Stimulated activated CD4-positive, alpha-beta T cell treated with anti-CD3 and anti-CD28 coated beads, Interleukin-15, amount 100 ng/mL, for 1 hour (primary cell): ENCODE data around the gene WDR17.
A peak's percentile ranks its signal among the peaks of the same experiment; 100 is the strongest.
"Not testable (repeated sequence)": the region's sequence is repeated elsewhere in the genome, so short reads cannot be mapped to it uniquely, and the experiment has no call there.

Source experiments
- DNase-seq, 2 donors: peaks; one replicate each; pipeline ENCODE4 v3.0.0-alpha.2; 2020; ENCODE audit warnings: low read depth in 1 of 2, low spot score in 1 of 2

WDR17 gene

DNA sequence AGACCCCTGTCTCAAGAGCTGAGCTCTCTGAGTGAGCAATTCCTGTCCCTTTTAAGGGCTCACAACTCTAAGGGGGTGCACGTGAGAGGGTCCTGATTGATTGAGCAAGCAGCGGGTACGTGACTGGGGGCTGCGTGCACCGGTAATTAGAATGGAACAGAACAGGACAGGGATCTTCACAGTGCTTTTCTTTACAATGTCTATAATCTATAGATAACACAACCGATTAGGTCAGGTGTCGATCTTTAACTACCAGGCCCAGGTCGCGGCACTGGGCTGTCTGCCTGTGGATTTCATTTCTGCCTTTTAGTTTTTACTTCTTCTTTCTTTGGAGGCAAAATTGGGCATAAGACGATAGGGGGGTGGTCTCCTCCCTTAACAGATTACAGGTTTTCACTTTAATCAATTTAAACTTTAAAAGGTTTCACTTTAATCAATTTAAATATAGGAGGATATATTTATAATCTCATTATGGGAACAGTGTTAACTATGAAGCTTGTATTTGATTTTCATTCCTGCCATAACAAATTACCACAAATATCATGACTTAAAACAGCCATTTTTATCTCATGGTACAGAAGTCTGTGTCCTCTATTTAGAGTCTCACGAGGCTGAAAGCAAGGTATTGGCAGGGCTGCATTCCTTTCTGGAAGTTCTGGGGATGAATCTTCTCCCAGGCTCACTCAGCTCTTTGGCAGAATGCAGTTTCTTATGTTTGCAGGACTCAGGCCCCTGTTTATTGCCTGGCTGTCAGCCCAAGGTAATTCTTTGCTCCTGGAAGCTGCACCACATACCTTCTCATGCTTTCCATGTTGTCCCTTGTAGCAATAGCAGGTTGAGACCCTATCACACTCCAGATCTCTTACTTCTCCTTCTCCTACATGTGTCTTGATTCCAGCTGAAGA is 124.5 kb downstream of the WDR17 start:
- no peak for DNase-seq

DNA sequence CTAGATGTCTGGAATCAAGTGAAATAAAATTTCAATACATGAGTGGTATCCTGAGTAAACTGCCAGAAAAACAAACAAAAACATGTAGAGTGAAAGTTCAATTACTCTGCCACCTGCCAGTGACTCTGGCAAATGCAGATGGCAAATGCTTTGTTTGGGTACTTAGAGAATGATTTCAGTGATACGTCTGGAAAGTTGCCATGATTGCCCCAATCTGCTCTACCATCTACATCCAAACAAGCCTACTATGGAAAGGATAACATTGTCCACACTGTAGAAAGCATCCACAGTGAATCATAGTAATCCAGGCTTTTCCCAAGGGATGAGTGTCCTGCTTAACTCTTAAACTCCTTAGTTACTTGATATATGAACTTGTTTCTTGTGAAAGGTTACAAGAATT is 126.3 kb downstream of the WDR17 start:
- no peak for DNase-seq

DNA sequence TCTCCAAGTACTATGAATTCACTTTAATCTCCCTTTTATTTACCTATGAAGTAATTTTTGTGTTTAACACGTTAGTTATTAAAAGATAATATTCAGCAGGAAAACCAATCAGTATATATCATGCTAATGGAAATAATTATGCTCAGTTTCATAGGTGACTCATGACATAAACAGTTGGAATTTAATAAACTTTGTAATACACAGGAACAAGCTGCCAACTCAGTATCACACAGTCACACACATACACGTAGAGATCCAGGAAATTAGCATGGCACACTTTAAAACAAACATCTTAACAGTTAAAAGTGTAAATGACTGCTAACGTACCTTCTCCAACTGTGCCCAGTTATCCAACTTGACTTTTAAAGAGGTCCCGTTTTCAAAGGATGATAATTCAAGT is 127.5 kb downstream of the WDR17 start:
- DNase-seq = no peak

DNA sequence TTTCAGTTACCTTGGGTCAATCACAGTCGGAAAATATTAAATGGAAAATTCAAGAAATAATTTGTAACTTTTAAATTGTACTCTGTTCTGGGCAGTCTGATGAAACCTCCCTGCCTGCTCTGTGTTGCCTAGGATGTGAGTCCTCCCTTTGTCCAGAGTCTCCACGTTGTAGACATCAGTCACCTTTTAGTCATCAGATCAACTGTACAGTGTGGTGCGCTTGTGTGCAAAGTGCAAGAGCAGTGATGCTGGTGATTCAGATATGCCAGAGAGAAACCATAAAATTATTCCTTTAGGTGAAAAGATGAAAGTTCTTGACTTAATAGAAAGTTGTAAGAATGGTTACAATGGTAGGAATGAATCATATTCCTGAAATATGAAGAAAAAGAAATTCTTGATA is 128.3 kb downstream of the WDR17 start:
- DNase-seq = peak in 1 of 2 donors; percentile 5

DNA sequence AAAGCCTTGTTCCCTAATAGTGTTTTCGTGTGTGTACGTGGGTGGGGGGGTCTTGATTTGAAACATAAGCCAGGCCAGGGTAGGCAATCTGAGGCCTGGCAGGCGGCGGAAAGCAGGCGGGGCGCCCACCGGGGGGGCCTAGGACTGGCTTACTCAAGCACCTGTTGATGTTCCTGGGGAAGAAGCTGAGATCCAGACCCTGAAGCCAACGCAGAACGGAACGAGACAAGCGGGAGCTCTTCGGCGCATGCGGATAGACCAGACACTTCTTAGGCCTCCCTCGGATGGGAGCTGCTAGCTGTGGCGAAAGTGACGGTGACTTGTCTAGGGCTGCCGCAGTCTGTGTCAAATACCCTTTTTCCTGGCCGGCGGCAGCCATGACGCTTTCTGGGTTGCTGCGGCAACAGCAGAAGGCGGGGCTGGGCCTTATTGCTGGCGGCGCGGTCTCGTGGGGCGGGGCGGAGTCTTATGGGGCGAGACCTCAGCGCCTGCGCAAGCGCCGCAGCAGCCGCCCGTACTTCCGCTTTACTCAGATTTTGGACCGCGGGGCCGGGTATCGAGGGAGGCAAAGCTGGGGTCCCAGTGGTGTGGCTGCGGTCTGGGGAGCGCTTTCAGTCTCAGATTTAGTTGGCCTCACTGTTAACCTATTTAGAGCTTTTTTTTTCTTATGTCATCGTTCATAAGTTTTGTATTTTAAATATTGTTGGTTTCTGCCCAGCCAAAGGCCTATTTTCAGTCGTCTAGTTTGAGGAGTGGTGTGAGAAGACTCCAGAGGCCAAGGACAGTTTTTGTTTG is 129.7 kb downstream of the WDR17 start, which contains the start of gene SPATA4:
TSS of gene SPATA4 (minus strand) at position 402 of the 795 bp plus-strand sequence. CDS start at position 379, 23 bp downstream.
- peak; percentile 84 to 88 for DNase-seq

DNA sequence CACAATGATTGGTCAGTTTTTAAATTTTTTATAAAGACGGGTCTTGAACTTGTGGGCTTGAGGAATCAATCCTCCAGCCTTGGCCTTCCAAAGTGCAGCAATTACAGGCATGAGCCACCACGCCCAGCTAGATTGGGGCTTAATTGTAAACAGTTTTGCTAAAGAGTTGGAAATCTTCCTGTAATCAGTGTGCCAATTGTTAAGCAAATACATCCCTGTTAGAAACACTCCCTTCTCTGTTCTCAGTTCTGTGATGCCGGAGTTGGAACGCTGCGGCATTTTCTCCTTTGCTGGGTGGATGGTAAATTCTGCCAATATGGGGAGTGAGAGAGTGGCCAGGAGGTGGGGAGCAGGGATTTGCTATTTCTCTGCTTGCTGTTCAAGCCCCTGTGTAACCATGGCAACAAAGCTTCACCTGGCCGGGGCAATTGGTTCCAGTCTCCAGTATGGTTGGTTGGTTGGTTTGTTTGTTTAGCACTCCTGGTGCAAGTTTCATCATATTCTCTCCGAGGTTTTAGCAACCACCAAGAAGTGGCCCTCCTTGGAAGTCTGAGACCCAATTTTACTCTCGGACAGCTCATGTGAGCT is 132.8 kb downstream of the WDR17 start:
- DNase-seq = no peak

DNA sequence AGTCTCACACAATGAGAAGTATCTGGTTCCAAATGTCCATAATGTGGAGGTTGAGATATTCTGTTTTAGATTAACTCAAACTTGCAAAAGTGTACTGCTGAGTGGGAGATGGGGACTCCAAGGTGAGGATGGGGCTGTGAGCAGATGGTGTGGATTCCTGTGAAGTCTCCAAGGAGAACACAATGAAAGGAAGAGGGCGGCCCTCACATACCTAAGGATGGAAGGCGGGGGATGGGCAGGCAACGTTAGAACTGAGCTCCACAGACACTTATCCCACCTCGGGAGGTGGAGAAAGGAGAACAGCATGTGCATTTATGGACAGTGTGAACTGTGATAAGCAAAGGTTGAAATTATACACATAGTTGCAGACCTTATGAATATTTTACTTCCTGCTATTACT is 139.7 kb downstream of the WDR17 start:
- no peak for DNase-seq

DNA sequence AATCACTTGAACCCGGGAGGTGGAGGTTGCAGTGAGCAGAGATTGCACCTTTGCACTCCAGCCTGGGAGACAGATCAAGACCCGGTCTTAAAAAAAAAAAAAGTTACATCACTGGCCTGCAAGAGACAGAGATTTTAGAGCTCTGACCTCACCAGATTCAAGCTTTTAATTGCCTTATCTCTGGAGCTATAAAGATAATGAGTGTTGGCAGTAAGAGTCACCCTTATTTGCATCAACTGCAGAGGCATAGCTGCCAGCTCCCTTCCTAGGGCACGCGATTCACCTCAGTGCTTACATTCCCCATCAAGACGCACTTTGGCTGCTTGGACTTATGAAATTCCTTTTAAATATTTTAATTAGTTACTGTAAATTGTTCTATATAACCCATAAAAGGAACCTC is 142.2 kb downstream of the WDR17 start:
- no peak for DNase-seq

DNA sequence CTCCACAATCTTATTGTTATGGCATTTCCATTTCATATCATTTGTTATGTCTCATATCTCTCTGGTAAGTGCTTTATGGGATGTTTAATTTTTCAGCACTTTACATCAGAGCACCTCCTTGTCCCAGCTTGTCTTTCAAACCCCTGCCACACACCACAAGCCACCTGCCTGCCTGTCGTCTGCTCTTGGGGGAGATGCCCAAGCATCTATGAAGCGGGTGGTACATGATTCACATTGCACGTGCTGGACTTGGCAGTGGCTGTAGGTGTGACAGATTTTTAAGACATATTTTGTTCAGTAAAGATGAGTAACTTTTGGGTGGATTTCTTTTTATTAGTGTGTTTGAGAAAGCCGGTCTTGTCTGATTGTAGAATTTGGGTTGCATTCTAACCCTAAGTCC is 143.9 kb downstream of the WDR17 start:
- no peak for DNase-seq

DNA sequence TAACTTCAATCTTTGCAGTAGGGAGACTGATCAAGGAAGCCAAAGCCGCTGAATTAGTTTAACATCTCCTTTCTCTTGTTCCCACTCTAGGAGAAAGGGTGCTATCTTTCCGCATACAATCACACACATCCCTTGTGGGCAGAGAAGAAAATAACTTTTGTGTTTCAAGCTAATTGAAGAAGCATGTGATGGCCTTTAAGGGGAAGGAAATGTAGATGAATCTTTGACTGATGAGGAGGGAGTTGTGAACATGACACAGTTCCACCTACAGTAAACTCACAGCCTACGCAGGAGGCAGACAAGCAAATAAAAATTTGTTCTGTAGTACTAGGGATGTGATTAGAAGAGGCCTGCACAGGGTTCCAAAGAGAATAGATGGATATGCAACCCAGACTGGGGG is 144.5 kb downstream of the WDR17 start:
- no peak for DNase-seq

DNA sequence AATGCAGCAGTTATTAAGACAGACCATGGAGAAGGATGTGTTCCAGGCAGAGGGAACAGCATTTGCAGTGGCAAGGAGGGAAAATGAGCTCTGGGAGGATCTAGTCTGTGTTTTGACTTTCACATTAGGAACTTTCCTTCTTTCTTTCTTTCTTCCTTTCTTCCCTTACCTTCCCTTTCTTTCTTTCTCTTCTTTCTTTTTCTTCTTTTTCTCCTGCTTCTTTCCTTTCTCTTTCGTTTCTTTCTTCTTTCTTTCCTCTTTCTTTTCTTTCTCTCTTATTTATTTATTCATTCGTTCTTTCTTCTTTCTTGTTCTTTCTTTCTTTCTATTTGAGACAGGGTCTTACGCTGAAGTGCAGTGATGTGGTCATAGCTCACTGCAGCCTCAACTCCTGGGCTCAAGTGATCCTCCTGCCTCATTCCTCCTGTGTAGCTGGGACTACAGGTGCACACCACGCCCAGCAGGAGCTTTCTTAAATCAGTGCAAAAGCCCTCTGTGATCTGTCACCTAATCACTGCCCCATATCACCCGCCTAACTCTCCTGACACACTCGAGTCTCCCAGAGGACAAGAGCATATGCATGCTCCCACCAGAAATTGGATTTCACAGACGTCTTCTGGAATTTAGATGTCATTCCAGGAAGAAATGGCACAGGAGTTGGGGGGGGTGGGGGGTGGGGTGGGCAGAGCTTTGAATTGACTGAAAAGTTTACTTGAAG is 145.1 kb downstream of the WDR17 start:
- no peak for DNase-seq

DNA sequence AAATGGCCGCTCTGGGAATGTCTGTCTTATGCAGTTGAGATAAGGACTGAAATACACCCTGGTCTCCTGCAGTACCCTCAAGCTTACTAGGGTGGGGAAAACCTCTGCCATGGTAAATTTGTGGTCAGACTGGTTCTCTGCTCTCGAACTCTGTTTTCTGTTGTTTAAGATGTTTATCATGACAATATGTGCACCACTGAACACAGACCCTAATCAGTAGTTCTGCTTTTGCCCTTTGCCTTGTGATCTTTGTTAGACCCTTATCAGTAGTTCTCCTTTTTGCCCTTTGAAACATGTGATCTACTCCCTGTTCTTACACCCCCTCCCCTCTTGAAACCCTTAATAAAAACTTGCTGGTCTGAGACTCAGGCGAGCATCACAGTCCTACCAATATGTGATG is 146.7 kb downstream of the WDR17 start:
- DNase-seq = not testable (repeated sequence)

DNA sequence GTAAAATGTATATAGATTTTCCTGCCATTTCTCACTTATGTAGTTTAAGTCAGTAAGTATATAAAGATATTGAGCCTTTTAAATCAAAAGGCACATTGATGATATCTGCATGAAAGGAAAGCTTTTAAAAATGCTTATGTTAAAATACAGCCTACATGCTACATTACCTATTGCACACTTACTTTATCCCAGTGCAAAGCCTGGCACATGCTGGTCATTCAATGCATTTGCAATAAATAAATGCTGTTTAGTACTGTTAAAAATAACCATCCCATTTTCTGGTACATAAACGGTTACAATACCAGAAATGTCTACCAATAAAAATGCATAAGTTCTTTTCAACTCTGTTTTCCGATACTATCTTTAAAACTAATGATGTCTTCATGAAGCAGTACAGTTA is 151.9 kb downstream of the WDR17 start:
- DNase-seq = no peak

DNA sequence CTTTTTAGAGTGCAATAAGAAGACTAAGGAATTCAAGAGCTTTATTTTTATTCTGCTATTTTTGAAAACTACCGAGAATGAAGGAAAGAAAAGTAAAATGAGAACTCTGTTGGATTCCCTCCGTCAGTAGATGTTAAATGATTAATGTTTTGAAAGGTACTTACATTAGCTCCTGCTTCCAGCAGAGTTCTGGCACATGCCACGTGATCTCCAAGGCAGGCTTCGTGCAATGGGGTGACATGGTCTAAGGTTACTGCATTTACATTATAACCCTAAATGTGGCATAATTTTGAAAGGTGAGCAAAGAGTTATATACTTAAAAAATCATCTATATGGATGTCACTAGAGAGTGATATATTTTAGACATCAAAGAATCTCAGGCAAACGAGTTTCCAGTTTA is 156.5 kb downstream of the WDR17 start:
- DNase-seq = no peak

DNA sequence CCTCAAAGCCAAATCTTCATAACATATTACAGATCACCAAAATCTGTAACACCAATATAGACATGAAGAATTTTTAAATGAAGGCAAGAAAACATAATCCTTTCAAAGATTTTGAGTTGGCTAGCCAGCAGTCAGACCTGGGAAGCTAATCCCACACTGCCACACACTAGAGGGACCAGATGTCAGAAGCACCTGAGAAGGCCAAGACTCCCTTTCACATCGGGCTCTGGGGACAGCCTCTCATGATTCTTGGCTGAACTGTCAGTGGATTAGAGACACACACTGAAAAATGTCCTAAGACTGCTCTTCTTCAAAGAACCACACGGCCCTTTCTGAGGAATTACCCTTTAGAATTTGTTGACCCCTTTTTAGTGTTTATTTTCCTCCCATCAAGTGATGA is 157.9 kb downstream of the WDR17 start:
- no peak for DNase-seq

DNA sequence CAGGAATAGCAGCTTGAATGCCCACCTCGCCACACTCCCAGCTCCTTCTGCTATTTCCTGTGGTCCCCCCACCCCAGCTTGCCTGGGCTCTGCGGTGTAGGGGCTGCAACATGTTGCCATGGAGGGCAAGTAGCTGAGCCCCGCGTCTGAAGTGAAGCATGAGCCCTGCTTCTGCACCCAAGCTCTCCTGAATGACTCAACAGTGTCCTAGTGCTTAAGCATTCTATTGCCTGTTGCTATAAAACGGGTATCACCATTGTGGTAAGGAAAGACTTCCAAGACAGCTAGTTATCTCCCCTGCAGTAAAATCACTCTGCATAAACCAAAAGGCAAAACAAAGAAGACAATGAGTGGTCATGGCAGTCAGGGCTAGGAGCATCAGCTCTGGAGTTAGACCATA is 161.1 kb downstream of the WDR17 start:
- DNase-seq = no peak

DNA sequence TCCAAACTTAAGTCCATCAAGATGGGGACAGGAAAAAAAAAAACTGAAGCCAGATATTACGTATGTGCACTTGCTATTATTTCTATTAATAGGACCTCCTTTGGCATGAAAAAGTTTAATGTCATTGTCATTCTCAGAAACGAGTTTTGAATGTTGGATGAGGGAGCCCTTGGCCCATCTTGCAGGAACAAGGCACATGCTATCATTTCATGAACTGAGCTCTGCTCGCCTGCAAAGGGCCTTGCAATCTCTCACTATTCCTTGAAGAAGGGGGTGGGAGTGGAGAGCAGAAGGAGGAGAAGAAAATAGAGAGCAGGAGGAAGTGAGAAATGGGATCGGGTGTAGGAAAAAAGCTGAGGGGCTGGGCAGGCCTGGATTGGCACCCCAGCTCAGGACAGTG is 164.0 kb downstream of the WDR17 start:
- no peak for DNase-seq
